Fibroblast of skin of right biceps (primary cell): Measurements from ENCODE around the gene KIAA0825.
A peak's percentile ranks its signal among the peaks of the same experiment; 100 is the strongest.
"Not testable (repeated sequence)": the region's sequence is repeated elsewhere in the genome, so short reads cannot be mapped to it uniquely, and the experiment has no call there.

Experiments
- DNase-seq: peaks from one replicate; pipeline ENCODE4 v3.0.0-alpha.2; 2013

Gene KIAA0825

GRCh38 chr5:94168151-94168550, 450.3 kb downstream of the KIAA0825 start:
- no peak for DNase-seq

DNA sequence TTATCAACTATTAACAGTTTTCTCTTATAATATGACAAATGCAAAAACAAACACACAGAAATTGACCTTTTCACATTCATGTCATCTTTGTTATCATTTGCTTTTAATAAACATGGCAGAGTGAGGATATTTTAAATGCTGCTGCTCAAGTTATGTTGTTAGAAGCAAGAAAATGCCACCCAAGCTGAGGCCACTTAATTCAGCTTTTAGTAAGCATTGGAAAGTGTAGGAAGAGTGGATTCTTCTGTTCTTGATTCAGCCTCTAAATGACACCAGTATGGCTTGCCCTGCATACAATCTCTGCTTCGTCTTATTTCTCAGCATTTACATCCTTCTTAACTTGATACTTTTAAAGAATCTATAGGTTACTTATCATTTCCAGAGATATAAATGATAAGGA, 456.6 kb downstream of the KIAA0825 start:
- no peak for DNase-seq

DNA sequence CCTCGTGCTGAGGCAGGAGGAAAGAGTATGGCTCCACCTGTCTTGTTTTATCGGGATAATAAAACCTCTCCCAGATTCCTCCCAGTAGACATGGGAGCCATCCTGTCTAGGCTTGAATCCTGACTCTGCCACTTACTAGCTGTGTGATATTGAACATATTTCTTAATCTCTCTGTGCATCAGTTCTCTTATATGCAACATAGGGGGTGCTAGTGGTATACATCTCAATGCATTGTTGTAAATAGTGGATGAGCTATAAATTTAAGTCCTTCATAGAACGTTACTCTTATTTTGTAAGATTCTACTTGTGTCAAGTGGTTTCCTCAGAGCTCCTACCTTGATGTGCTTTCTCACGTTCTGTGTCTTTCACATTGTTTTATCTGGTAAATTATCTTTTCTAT, 459.3 kb downstream of the KIAA0825 start:
- no peak for DNase-seq

DNA sequence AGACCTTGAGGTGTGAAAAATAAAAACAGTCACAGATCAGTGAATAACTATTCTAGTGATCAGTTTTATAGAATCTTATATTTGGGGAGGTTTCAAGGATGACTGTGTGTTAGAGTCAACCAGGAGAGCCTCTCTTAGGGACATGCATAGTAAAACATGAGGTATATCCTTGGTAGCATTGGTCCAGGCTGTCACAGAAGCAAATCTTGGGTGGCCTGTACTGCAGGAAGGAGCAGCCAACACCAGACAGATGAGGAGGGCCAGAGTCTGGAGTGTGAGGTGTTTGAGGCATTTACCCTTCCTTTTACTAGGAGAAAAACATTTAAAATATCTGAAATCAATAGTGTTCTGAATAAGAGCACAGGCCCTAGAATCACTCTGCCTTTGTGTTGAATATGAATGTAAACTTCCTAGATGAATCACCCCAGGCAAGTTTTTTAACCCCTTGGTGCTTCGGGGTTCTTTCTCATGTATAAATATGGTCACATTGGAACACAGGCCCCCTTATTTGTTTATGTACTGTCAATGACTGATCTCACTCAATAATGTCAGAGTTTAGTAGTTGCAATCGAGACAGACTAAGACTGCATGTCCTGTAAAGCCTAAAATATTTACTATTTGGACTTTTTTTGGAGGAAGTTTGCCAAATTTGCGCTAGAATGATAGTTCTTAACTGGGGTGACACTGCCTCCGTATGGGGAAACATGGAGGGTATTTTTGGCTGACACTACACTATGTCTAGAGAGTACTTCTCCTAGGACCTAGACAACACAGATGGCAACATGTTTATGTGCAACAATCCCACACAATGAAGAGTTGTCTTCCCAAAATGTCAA, 460.5 kb downstream of the KIAA0825 start:
- no peak for DNase-seq

- DNase-seq: no peak
These were observed 463.7 kb downstream of the KIAA0825 start for GRCh38 chr5:94154672-94155071.

GRCh38 chr5:94153736-94154450, 464.5 kb downstream of the KIAA0825 start:
- DNase-seq: peak; percentile 7

- DNase-seq: not testable (repeated sequence)
These were observed 474.8 kb downstream of the KIAA0825 start for GRCh38 chr5:94143621-94144020.

GRCh38 chr5:94140300-94140699, 478.1 kb downstream of the KIAA0825 start:
- no peak for DNase-seq

GRCh38 chr5:94130077-94130476, 488.3 kb downstream of the KIAA0825 start:
- DNase-seq: no peak

GRCh38 chr5:94125107-94125506, 493.3 kb downstream of the KIAA0825 start:
- no peak for DNase-seq

DNA sequence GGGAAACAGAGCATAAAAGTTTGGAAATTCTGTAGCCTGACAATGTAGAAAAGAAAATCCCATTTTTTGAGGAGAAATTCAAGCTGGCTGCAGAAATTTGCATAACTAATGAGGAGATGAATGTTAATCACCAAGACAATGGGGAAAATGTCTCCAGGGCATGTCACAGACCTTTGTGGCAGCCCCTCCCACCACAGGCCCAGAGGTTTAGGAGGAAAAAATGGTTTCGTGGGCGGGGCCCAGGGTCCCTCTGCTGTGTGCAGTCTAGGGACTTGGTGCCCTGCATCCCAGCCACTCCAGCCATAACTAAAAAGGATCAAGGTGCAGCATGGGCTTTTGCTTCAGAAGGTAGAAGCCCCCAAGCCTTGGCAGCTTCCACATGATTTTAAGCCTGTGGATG, 502.1 kb downstream of the KIAA0825 start:
- DNase-seq: not testable (repeated sequence)

- no peak for DNase-seq
These were observed 505.3 kb downstream of the KIAA0825 start for GRCh38 chr5:94113087-94113486.

DNA sequence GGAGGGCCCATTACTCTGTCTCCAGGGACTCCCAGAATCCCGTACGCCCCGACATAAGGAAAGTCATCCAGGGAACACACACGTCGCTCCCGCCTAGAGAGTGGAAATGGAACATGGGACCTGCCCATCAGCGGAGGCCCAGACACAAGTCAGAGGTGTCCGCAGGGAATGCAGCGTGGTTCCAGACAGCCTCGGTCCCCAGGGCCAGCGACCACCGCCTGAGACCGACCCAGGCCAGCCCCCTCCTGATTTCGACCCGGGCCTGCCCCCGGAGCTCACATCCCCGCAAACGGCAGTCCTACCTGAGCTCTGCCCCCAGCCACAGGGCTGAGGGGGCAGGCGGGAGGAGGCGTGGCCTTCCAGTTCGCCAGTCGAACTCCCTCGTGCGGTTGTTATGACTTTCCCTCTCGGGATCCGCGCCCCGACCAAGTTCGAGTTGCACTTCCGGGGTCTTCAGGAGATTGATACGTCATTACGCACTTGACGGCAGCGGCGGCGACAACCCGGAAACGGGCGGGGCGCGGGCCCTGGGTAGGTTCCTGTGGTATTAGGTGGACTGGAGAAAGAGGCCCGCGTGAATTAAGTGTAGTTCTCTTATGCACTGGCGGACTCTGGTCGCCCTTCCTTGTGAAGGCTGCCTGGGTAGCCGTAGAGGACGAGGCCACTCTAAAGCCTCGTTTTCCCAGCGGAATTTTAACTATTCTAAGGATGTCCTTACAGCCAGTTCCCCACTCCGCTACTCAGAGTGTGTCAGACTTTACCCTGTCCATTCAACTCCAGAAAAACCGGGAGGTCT, 507.0 kb downstream of the KIAA0825 start:
- DNase-seq: peak; percentile 96

GRCh38 chr5:94103514-94104245, 514.7 kb downstream of the KIAA0825 start:
- DNase-seq: no peak
